Measurements from ENCODE around the gene KIRREL3. TPM values are rescaled to one million over a fixed set of nuclear protein-coding genes. Genes with fewer than 3 reads are reported as not detected.

The KIRREL3 gene
- total and polyA plus RNA-seq, 8 donors: 0.06 to 1.1 (median 0.26) TPM; not detected in 2

DNA sequence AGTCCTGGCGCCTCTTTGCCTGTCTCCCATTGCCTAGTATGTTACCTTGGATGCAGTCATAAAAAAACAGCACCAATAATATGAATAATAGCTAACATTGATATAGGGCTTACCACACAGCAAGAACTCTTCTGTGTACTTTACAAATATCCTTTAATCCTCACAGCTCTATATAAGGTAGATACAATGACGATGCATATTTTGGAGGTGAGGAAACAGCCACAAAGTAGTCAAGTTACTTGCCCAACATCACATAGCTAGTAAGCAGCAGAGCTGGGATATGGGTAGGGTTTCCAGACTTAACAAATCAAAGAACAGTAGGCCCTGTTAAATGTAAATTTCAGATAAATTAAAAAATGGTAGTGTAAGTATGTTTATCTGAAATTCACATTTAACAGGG is 516.3 kb downstream of the KIRREL3 start:
- WGBS, 2 donors: 73 to 90% methylated on average over 2 of the region's 2 CpGs
- FAIRE-seq: no peak
- intact Hi-C loops (cut with DNase I): loop anchor here in 2 of 3 donors (5.0 to 10.0 kb wide), 2 partner anchors 169 to 177 kb away; no protein-coding TSS in a partner anchor
- no peak for ATAC-seq
- Histone ChIP-seq H3K9me3 (no peaks in the 10 kb centered on the region), H3K4me1 (peaks cover 0 to 4% (median 0%) of the 10 kb centered on the region in 3 donors), H3K27me3 (no peaks in the 10 kb centered on the region), H3K27ac (no peak overlapping the region), H3K4me3 (no peak overlapping the region), H3K36me3 (no peaks in the 10 kb centered on the region)
- TF ChIP-seq, protein P1, sequence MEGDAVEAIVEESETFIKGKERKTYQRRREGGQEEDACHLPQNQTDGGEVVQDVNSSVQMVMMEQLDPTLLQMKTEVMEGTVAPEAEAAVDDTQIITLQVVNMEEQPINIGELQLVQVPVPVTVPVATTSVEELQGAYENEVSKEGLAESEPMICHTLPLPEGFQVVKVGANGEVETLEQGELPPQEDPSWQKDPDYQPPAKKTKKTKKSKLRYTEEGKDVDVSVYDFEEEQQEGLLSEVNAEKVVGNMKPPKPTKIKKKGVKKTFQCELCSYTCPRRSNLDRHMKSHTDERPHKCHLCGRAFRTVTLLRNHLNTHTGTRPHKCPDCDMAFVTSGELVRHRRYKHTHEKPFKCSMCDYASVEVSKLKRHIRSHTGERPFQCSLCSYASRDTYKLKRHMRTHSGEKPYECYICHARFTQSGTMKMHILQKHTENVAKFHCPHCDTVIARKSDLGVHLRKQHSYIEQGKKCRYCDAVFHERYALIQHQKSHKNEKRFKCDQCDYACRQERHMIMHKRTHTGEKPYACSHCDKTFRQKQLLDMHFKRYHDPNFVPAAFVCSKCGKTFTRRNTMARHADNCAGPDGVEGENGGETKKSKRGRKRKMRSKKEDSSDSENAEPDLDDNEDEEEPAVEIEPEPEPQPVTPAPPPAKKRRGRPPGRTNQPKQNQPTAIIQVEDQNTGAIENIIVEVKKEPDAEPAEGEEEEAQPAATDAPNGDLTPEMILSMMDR (IDR thresholded peaks at IDR 0.05): no peak
- DNase-seq: no peak

DNA sequence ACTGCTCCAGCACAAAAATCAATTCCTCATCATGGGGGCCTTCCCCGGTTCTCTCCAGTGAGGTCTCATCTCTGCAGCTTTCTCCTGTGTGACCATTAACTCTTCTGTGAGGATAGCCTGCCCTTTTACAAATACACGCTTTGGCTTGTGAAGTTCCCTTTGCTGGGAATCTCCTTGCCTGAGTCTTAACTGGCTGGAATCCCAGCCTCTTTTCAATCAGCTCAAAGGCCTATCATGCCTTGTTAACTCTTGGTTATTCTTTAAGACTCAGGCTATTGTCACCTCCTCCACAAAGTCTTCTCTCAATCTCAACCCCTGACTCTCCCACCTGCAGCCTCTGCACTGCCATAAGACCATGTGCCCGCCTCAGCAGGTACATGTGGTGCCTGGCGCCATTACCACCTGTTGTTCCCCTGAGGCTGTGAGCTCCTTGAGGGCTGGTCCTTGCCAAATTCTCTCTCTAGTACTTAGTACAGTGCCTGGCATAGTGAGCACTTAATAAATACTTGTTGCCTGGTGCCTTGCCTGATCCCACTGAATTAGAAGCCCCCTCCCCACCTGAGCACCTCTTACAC is 516.9 kb downstream of the KIRREL3 start:
- Histone ChIP-seq H3K27ac (no peak overlapping the region), H3K4me3 (no peak overlapping the region), H3K27me3 (no peaks in the 10 kb centered on the region), H3K4me1 (peaks cover 0 to 4% (median 0%) of the 10 kb centered on the region in 3 donors), H3K36me3 (no peaks in the 10 kb centered on the region), H3K9me3 (no peaks in the 10 kb centered on the region)
- FAIRE-seq: no peak
- DNase-seq: no peak
- no peak for ATAC-seq
- intact Hi-C loops (cut with DNase I): loop anchor here in 2 of 3 donors (5.0 to 10.0 kb wide), 2 partner anchors 169 to 176 kb away; no protein-coding TSS in a partner anchor
- 63 to 83% methylated on average over 4 of the region's 4 CpGs for WGBS, 2 donors
- TF ChIP-seq, protein P1 (IDR thresholded peaks at IDR 0.05): no peak

DNA sequence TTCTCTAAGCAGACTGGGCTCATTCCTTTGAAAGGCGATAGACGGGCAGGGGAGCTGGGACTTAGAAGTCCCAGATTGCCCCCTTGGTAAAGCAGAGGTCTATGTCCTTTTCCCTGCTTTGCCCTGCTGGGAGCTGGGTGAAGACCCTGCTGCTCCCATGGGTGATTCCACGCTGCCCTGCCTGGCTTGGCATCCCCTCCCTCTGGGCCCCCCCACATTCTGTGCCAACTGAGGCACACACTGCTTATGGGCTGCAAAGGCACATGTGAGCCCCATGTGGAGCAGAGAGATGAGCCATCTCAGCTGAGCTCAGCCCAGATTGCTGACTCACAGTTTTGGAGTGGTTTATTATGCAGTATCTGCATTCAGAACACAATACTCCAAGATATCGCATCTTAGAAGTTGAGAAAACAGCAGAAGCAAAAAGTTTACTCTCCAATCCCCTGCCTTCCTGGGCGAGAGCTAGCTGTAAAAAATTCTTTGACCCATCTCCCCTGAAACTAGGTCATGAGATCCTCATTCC is 517.9 kb downstream of the KIRREL3 start:
- WGBS, 2 donors: 76 to 80% methylated on average over 5 of the region's 5 CpGs
- H3K4me1 ChIP-seq: peaks cover 0 to 4% (median 0%) of the 10 kb centered on the region in 3 donors
- H3K27me3 ChIP-seq: no peaks in the 10 kb centered on the region
- no peak overlapping the region for H3K4me3 ChIP-seq
- DNase-seq: no peak
- H3K9me3 ChIP-seq: no peaks in the 10 kb centered on the region
- no peak overlapping the region for H3K27ac ChIP-seq
- ATAC-seq: no peak
- FAIRE-seq: no peak
- intact Hi-C loops (cut with DNase I): loop anchor here in 2 of 3 donors (5.0 to 10.0 kb wide), 2 partner anchors 168 to 175 kb away; no protein-coding TSS in a partner anchor
- H3K36me3 ChIP-seq: no peaks in the 10 kb centered on the region
- TF ChIP-seq, protein P1 (IDR thresholded peaks at IDR 0.05): no peak

DNA sequence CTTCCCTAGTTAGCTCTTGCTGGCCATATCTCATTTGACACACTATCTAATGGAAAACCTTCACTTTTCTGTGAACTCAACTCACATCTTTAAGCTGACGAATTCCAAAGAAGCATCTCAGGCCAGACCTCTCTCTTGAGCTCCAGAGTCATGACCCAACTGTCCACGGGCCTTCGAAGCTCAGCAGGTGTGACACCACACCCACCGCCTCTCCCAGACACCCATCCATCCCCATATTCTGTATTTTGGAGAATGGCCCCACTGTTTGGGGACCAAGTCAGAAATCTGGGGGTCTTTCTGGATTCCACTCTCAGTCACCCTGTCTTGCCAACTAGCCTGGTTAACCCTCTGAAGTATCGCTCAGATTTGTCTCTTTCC is 519.3 kb downstream of the KIRREL3 start:
- TF ChIP-seq, protein P1 (IDR thresholded peaks at IDR 0.05): no peak
- no peaks in the 10 kb centered on the region for H3K36me3 ChIP-seq
- intact Hi-C loops (cut with DNase I): loop anchor here in 2 of 3 donors (5.0 to 10.0 kb wide), 2 partner anchors 166 to 174 kb away; no protein-coding TSS in a partner anchor

More for the DNA sequence above, 519.3 kb downstream of the KIRREL3 start:
- H3K4me1 ChIP-seq: peaks cover 0 to 4% (median 0%) of the 10 kb centered on the region in 3 donors
- no peaks in the 10 kb centered on the region for H3K27me3 ChIP-seq
- H3K4me3 ChIP-seq: no peak overlapping the region
- ATAC-seq: no peak
- 71 to 75% methylated on average over 5 of the region's 5 CpGs for WGBS, 2 donors
- no peak overlapping the region for H3K27ac ChIP-seq
- no peaks in the 10 kb centered on the region for H3K9me3 ChIP-seq
- FAIRE-seq: no peak
- no peak for DNase-seq

Measured in pancreas (tissue), 10 donors.